Naive thymus-derived CD8-positive, alpha-beta T cell (primary cell): Measurements from ENCODE around the gene HRH1. TPM values are rescaled to one million over a fixed set of nuclear protein-coding genes. Genes with fewer than 3 reads are reported as not detected.
"Not testable (repeated sequence)": the region's sequence is repeated elsewhere in the genome, so short reads cannot be mapped to it uniquely, and the experiment has no call there.

Experiments used
- ATAC-seq, 2 donors: fragments of 150-1000 bp; cut with Tn5 transposase in 1 of 2; sonication (Bioruptor Pico), chemical (Tn5 transposase) in 1 of 2; 1 replicate in 1 of 2; 2 replicates in 1 of 2; pipeline ENCODE4 v1.10.0; 2021; ENCODE audit warnings: mild to moderate bottlenecking in 2 of 2, moderate library complexity in 2 of 2
- POLR2A ChIA-PET: fragments of 350-600 bp; sonication (Branson Sonifier 250); formaldehyde crosslinking; loops from one replicate; lab custom pipeline; 2021; ENCODE audit warnings: antibody characterized with exemption; lab: Charles Lee
- DNase-seq, 10 donors: peaks; one replicate each; pipeline versions ENCODE4 v3.0.0 to v3.0.0-alpha.2; 2020 to 2022
- H3K27ac Mint-ChIP-seq, 10 donors: one replicate each; pipeline ENCODE4 v1.8.0; 2020 to 2022; ENCODE audit warnings: mild to moderate bottlenecking in 10 of 10, mixed read lengths in 10 of 10, moderate library complexity in 4 of 10, inconsistent platforms in 1 of 10
- H3K27me3 Mint-ChIP-seq, 5 donors: one replicate each; pipeline ENCODE4 v1.8.0; 2021 to 2022; ENCODE audit warnings: mixed read lengths in 5 of 5
- H3K36me3 Mint-ChIP-seq, 3 donors: one replicate each; pipeline ENCODE4 v1.8.0; 2020 to 2022; ENCODE audit warnings: mixed read lengths in 3 of 3, mild to moderate bottlenecking in 2 of 3, inconsistent platforms in 1 of 3
- H3K4me1 Mint-ChIP-seq, 4 donors: one replicate each; pipeline ENCODE4 v1.8.0; 2021 to 2022; ENCODE audit warnings: mixed read lengths in 4 of 4
- H3K4me3 Mint-ChIP-seq, 10 donors: one replicate each; pipeline ENCODE4 v1.8.0; 2020 to 2022; ENCODE audit warnings: mild to moderate bottlenecking in 10 of 10, mixed read lengths in 10 of 10, moderate library complexity in 6 of 10, inconsistent platforms in 1 of 10
- H3K9me3 Mint-ChIP-seq, 9 donors: one replicate each; pipeline ENCODE4 v1.8.0; 2020 to 2022; ENCODE audit warnings: mixed read lengths in 9 of 9, mild to moderate bottlenecking in 3 of 9, inconsistent platforms in 1 of 9, moderate library complexity in 1 of 9
- polyA plus RNA-seq, 3 donors: library from polyadenylated mRNA; unstranded; fragments of 300-500 nt; fragmentation: Illumina TruSeq; gene quantifications; one replicate each; pipeline ENCODE4 v1.2.3, GENCODE V29; 2021
- total RNA-seq, 8 experiments: library from RNA in 2 of 8; stranded (reverse) in 2 of 8; gene quantifications; one replicate each; pipeline ENCODE4 v1.2.3 and lab custom pipeline; 2021 to 2026

Gene HRH1
- total and polyA plus RNA-seq, 5 experiments from 2014 or later = not detected

- peaks cover 7 to 27% (median 13%) of the 10 kb centered on the region in 5 donors for H3K27me3 Mint-ChIP-seq
- H3K9me3 Mint-ChIP-seq = no peaks in the 10 kb centered on the region
- H3K36me3 Mint-ChIP-seq = no peaks in the 10 kb centered on the region
- POLR2A ChIA-PET = no interaction called here
- peaks cover 0 to 2% (median 0%) of the 10 kb centered on the region in 4 donors for H3K4me1 Mint-ChIP-seq
- no peak overlapping the region for H3K27ac Mint-ChIP-seq
- no peak for DNase-seq
- no peak overlapping the region for H3K4me3 Mint-ChIP-seq
- no peak for ATAC-seq
These were observed 50.5 kb downstream of the HRH1 start for GRCh38 chr3:11204697-11205348.

GRCh38 chr3:11205881-11206280, 51.6 kb downstream of the HRH1 start:
- ATAC-seq, DNase-seq, POLR2A ChIA-PET, H3K4me1 Mint-ChIP-seq, H3K4me3 Mint-ChIP-seq, H3K9me3 Mint-ChIP-seq, H3K36me3 Mint-ChIP-seq, H3K27ac Mint-ChIP-seq: not testable (repeated sequence)
- peaks cover 6 to 25% (median 11%) of the 10 kb centered on the region in 5 donors for H3K27me3 Mint-ChIP-seq

- DNase-seq (no peak), ATAC-seq (no peak)
- Mint-ChIP-seq H3K36me3 (no peaks in the 10 kb centered on the region), H3K27me3 (peaks cover 7 to 23% (median 10%) of the 10 kb centered on the region in 5 donors), H3K27ac (no peak overlapping the region), H3K9me3 (no peaks in the 10 kb centered on the region), H3K4me1 (peaks cover 0 to 1% (median 0%) of the 10 kb centered on the region in 4 donors), H3K4me3 (no peak overlapping the region)
- POLR2A ChIA-PET = no interaction called here
These were observed 52.0 kb downstream of the HRH1 start for GRCh38 chr3:11206316-11206715.

- Mint-ChIP-seq H3K9me3 (no peaks in the 10 kb centered on the region), H3K27me3 (peaks cover 5 to 23% (median 7%) of the 10 kb centered on the region in 5 donors), H3K27ac (peak overlapping the region in 1 of 10 donors; percentile 46), H3K4me1 (no peaks in the 10 kb centered on the region), H3K36me3 (no peaks in the 10 kb centered on the region), H3K4me3 (no peak overlapping the region)
- POLR2A ChIA-PET = no interaction called here
- ATAC-seq (no peak), DNase-seq (no peak)
These were observed 52.7 kb downstream of the HRH1 start for GRCh38 chr3:11206953-11207352.

GRCh38 chr3:11211531-11212298, 57.4 kb downstream of the HRH1 start:
- H3K9me3 Mint-ChIP-seq = no peaks in the 10 kb centered on the region
- ATAC-seq (no peak), DNase-seq (no peak)
- H3K4me1 Mint-ChIP-seq = no peaks in the 10 kb centered on the region
- H3K27me3 Mint-ChIP-seq = peaks cover 1 to 9% (median 4%) of the 10 kb centered on the region in 5 donors
- no peaks in the 10 kb centered on the region for H3K36me3 Mint-ChIP-seq
- POLR2A ChIA-PET = no interaction called here
- H3K27ac Mint-ChIP-seq = no peak overlapping the region
- no peak overlapping the region for H3K4me3 Mint-ChIP-seq

GRCh38 chr3:11212299-11212608, 58.0 kb downstream of the HRH1 start:
- Mint-ChIP-seq H3K9me3 (no peaks in the 10 kb centered on the region), H3K27me3 (peaks cover 0 to 9% (median under 1%) of the 10 kb centered on the region in 5 donors), H3K4me1 (no peaks in the 10 kb centered on the region), H3K4me3 (no peak overlapping the region), H3K27ac (no peak overlapping the region), H3K36me3 (no peaks in the 10 kb centered on the region)
- no peak for ATAC-seq
- no peak for DNase-seq
- POLR2A ChIA-PET = no interaction called here

GRCh38 chr3:11212784-11213183, 58.5 kb downstream of the HRH1 start:
- Mint-ChIP-seq H3K9me3 (no peaks in the 10 kb centered on the region), H3K4me3 (no peak overlapping the region), H3K27me3 (peaks cover 0 to 9% (median 0%) of the 10 kb centered on the region in 5 donors), H3K27ac (no peak overlapping the region), H3K4me1 (no peaks in the 10 kb centered on the region), H3K36me3 (no peaks in the 10 kb centered on the region)
- POLR2A ChIA-PET = no interaction called here
- DNase-seq = no peak
- ATAC-seq = no peak

- H3K4me3 Mint-ChIP-seq = no peak overlapping the region
- peak overlapping the region in 1 of 10 donors; percentile 3 for H3K27ac Mint-ChIP-seq
- no peak for DNase-seq
- H3K9me3 Mint-ChIP-seq = no peaks in the 10 kb centered on the region
- H3K4me1 Mint-ChIP-seq = no peaks in the 10 kb centered on the region
- peaks cover 0 to 6% (median 0%) of the 10 kb centered on the region in 5 donors for H3K27me3 Mint-ChIP-seq
- no peaks in the 10 kb centered on the region for H3K36me3 Mint-ChIP-seq
- ATAC-seq = no peak
- POLR2A ChIA-PET = no interaction called here
These were observed 59.6 kb downstream of the HRH1 start for GRCh38 chr3:11213810-11214450.

- no peak for DNase-seq
- Mint-ChIP-seq H3K4me1 (no peaks in the 10 kb centered on the region), H3K9me3 (no peaks in the 10 kb centered on the region), H3K36me3 (no peaks in the 10 kb centered on the region), H3K27me3 (peaks cover 0 to 6% (median 0%) of the 10 kb centered on the region in 5 donors), H3K4me3 (no peak overlapping the region), H3K27ac (no peak overlapping the region)
- no peak for ATAC-seq
- POLR2A ChIA-PET = no interaction called here
These were observed 60.2 kb downstream of the HRH1 start for GRCh38 chr3:11214451-11214978.

- H3K4me3 Mint-ChIP-seq, DNase-seq, H3K36me3 Mint-ChIP-seq, H3K9me3 Mint-ChIP-seq, POLR2A ChIA-PET, H3K4me1 Mint-ChIP-seq, H3K27me3 Mint-ChIP-seq, ATAC-seq: not testable (repeated sequence)
- peak overlapping the region in 2 of 10 donors; percentile 32 to 85 for H3K27ac Mint-ChIP-seq
These were observed 63.1 kb downstream of the HRH1 start for GRCh38 chr3:11217370-11217769.

- no peaks in the 10 kb centered on the region for H3K36me3 Mint-ChIP-seq
- POLR2A ChIA-PET = no interaction called here
- ATAC-seq = no peak
- H3K4me1 Mint-ChIP-seq = peaks cover 0 to 2% (median under 1%) of the 10 kb centered on the region in 4 donors
- H3K27me3 Mint-ChIP-seq = peaks cover 0 to 2% (median 0%) of the 10 kb centered on the region in 5 donors
- H3K4me3 Mint-ChIP-seq = no peak overlapping the region
- H3K9me3 Mint-ChIP-seq = no peaks in the 10 kb centered on the region
- no peak for DNase-seq
- no peak overlapping the region for H3K27ac Mint-ChIP-seq
These were observed 65.9 kb downstream of the HRH1 start for GRCh38 chr3:11220230-11220629.

GRCh38 chr3:11221818-11222415, 67.6 kb downstream of the HRH1 start:
- POLR2A ChIA-PET = interaction anchor here (0.5 kb wide), 1 partner anchor 1876 kb away, joined by 3 read pairs; no protein-coding TSS in a partner anchor
- no peak overlapping the region for H3K27ac Mint-ChIP-seq
- H3K36me3 Mint-ChIP-seq = no peaks in the 10 kb centered on the region
- no peak overlapping the region for H3K4me3 Mint-ChIP-seq
- H3K4me1 Mint-ChIP-seq = peaks cover 5 to 13% (median 11%) of the 10 kb centered on the region in 4 donors
- H3K9me3 Mint-ChIP-seq = no peaks in the 10 kb centered on the region
- ATAC-seq = no peak
- no peak for DNase-seq
- H3K27me3 Mint-ChIP-seq = peaks cover 0 to 2% (median 0%) of the 10 kb centered on the region in 5 donors
